Subcutaneous abdominal adipose tissue (tissue), 5 donors: ENCODE data around the gene DLK1.

Experiments
- H3K27ac ChIP-seq: one replicate; pipeline ENCODE4 v1.7.0; 2013; ENCODE audit warnings: low read depth, mild to moderate bottlenecking, inconsistent platforms, low read length, moderate library complexity
- H3K27me3 ChIP-seq, 5 donors: one replicate each; pipeline ENCODE4 v1.7.0; 2013; ENCODE audit warnings: low read length in 5 of 5, inconsistent platforms in 1 of 5; ENCODE audit not compliant: control insufficient read depth in 5 of 5, insufficient read depth in 4 of 5
- H3K36me3 ChIP-seq, 5 donors: one replicate each; pipeline ENCODE4 v1.7.0; 2013; ENCODE audit warnings: low read length in 5 of 5; ENCODE audit not compliant: control insufficient read depth in 5 of 5, insufficient read depth in 5 of 5
- H3K4me1 ChIP-seq, 5 donors: one replicate each; pipeline ENCODE4 v1.7.0; 2013; ENCODE audit warnings: low read length in 5 of 5, mild to moderate bottlenecking in 3 of 5, moderate library complexity in 1 of 5; ENCODE audit not compliant: control insufficient read depth in 5 of 5, insufficient read depth in 5 of 5
- H3K4me3 ChIP-seq, 5 donors: one replicate each; pipeline ENCODE4 v1.7.0; 2013; ENCODE audit warnings: low read length in 5 of 5, low read depth in 1 of 5
- H3K9ac ChIP-seq, 5 donors: one replicate each; pipeline ENCODE4 v1.7.0; 2013; ENCODE audit warnings: low read length in 5 of 5, mild to moderate bottlenecking in 4 of 5, moderate library complexity in 3 of 5
- H3K9me3 ChIP-seq, 5 donors: one replicate each; pipeline ENCODE4 v1.7.0; 2013; ENCODE audit warnings: low read length in 5 of 5; ENCODE audit not compliant: control insufficient read depth in 5 of 5
- donor health status: healthy.
- donor health status: healthy.
- donor health status: healthy.
- donor health status: healthy.
- donor health status: healthy.

DLK1 gene

GRCh38 chr14:100712490-100712889 lies 14.2 kb upstream of the DLK1 start:
- no peaks in the 10 kb centered on the region for H3K9me3 ChIP-seq
- no peak overlapping the region for H3K4me3 ChIP-seq
- H3K9ac ChIP-seq: no peak overlapping the region
- no peaks in the 10 kb centered on the region for H3K36me3 ChIP-seq
- no peak overlapping the region for H3K27ac ChIP-seq
- H3K4me1 ChIP-seq: peaks cover 3 to 31% (median 24%) of the 10 kb centered on the region in 5 donors
- H3K27me3 ChIP-seq: peaks cover 13 to 32% (median 19%) of the 10 kb centered on the region in 5 donors

GRCh38 chr14:100713705-100714104 lies 13.0 kb upstream of the DLK1 start:
- H3K27me3 ChIP-seq: peaks cover 10 to 26% (median 17%) of the 10 kb centered on the region in 5 donors
- peaks cover 3 to 31% (median 24%) of the 10 kb centered on the region in 5 donors for H3K4me1 ChIP-seq
- no peaks in the 10 kb centered on the region for H3K9me3 ChIP-seq
- no peak overlapping the region for H3K9ac ChIP-seq
- H3K36me3 ChIP-seq: no peaks in the 10 kb centered on the region
- H3K4me3 ChIP-seq: no peak overlapping the region
- H3K27ac ChIP-seq: no peak overlapping the region

- Histone ChIP-seq H3K9ac (no peak overlapping the region), H3K27me3 (peaks cover 5 to 20% (median 13%) of the 10 kb centered on the region in 5 donors), H3K27ac (no peak overlapping the region), H3K4me1 (peaks cover 3 to 30% (median 20%) of the 10 kb centered on the region in 5 donors), H3K36me3 (no peaks in the 10 kb centered on the region), H3K4me3 (no peak overlapping the region), H3K9me3 (no peaks in the 10 kb centered on the region)
Observed at GRCh38 chr14:100714258-100714892, 12.3 kb upstream of the DLK1 start.

- H3K27ac ChIP-seq: no peak overlapping the region
- no peaks in the 10 kb centered on the region for H3K9me3 ChIP-seq
- H3K27me3 ChIP-seq: peaks cover 5 to 18% (median 13%) of the 10 kb centered on the region in 5 donors
Observed at GRCh38 chr14:100715332-100715731, 11.4 kb upstream of the DLK1 start.

GRCh38 chr14:100715803-100716202 lies 10.9 kb upstream of the DLK1 start:
- H3K36me3 ChIP-seq: no peaks in the 10 kb centered on the region
- H3K9me3 ChIP-seq: no peaks in the 10 kb centered on the region
- peaks cover 5 to 18% (median 13%) of the 10 kb centered on the region in 5 donors for H3K27me3 ChIP-seq
- no peak overlapping the region for H3K4me3 ChIP-seq
- no peak overlapping the region for H3K9ac ChIP-seq
- no peak overlapping the region for H3K27ac ChIP-seq
- peaks cover 1 to 38% (median 16%) of the 10 kb centered on the region in 5 donors for H3K4me1 ChIP-seq

More at GRCh38 chr14:100715332-100715731, 11.4 kb upstream of the DLK1 start:
- H3K36me3 ChIP-seq: no peaks in the 10 kb centered on the region
- H3K4me3 ChIP-seq: no peak overlapping the region
- H3K9ac ChIP-seq: no peak overlapping the region
- peaks cover 3 to 37% (median 18%) of the 10 kb centered on the region in 5 donors for H3K4me1 ChIP-seq

GRCh38 chr14:100717386-100717785 lies 9.3 kb upstream of the DLK1 start:
- H3K27ac ChIP-seq: no peak overlapping the region
- no peak overlapping the region for H3K4me3 ChIP-seq
- H3K36me3 ChIP-seq: no peaks in the 10 kb centered on the region
- no peak overlapping the region for H3K9ac ChIP-seq
- peaks cover 6 to 15% (median 9%) of the 10 kb centered on the region in 5 donors for H3K27me3 ChIP-seq
- no peaks in the 10 kb centered on the region for H3K9me3 ChIP-seq
- peaks cover 0 to 25% (median 7%) of the 10 kb centered on the region in 5 donors for H3K4me1 ChIP-seq

GRCh38 chr14:100719976-100720520 lies 6.6 kb upstream of the DLK1 start:
- no peaks in the 10 kb centered on the region for H3K9me3 ChIP-seq
- H3K27me3 ChIP-seq: peaks cover 3 to 20% (median 14%) of the 10 kb centered on the region in 5 donors
- no peak overlapping the region for H3K27ac ChIP-seq
- no peak overlapping the region for H3K9ac ChIP-seq
- H3K4me1 ChIP-seq: peaks cover 0 to 18% (median 0%) of the 10 kb centered on the region in 5 donors
- H3K4me3 ChIP-seq: no peak overlapping the region
- no peaks in the 10 kb centered on the region for H3K36me3 ChIP-seq

- Histone ChIP-seq H3K4me3 (no peak overlapping the region), H3K36me3 (no peaks in the 10 kb centered on the region), H3K9ac (no peak overlapping the region), H3K4me1 (peaks cover 0 to 18% (median 0%) of the 10 kb centered on the region in 5 donors), H3K27ac (no peak overlapping the region), H3K9me3 (no peaks in the 10 kb centered on the region), H3K27me3 (peaks cover 8 to 32% (median 27%) of the 10 kb centered on the region in 5 donors)
Observed at GRCh38 chr14:100721568-100721967, 5.1 kb upstream of the DLK1 start.

GRCh38 chr14:100722367-100722766 lies 4.3 kb upstream of the DLK1 start:
- peaks cover 14 to 38% (median 28%) of the 10 kb centered on the region in 5 donors for H3K27me3 ChIP-seq
- no peaks in the 10 kb centered on the region for H3K9me3 ChIP-seq
- H3K4me3 ChIP-seq: no peak overlapping the region
- H3K9ac ChIP-seq: no peak overlapping the region
- H3K27ac ChIP-seq: no peak overlapping the region
- peaks cover 0 to 18% (median 0%) of the 10 kb centered on the region in 5 donors for H3K4me1 ChIP-seq
- no peaks in the 10 kb centered on the region for H3K36me3 ChIP-seq

- no peak overlapping the region for H3K4me3 ChIP-seq
- H3K27ac ChIP-seq: no peak overlapping the region
- no peak overlapping the region for H3K9ac ChIP-seq
- peaks cover 0 to 18% (median 0%) of the 10 kb centered on the region in 5 donors for H3K4me1 ChIP-seq
- H3K9me3 ChIP-seq: no peaks in the 10 kb centered on the region
- peaks cover 22 to 44% (median 37%) of the 10 kb centered on the region in 5 donors for H3K27me3 ChIP-seq
- no peaks in the 10 kb centered on the region for H3K36me3 ChIP-seq
Observed at GRCh38 chr14:100723135-100723829, 3.4 kb upstream of the DLK1 start.
